COLO829 (cell line): ENCODE results near the gene SH2D4B.
"Not testable (repeated sequence)": the region's sequence is repeated elsewhere in the genome, so short reads cannot be mapped to it uniquely, and the experiment has no call there.

Experiments used
- DNase-seq: peaks from one replicate; pipeline ENCODE4 v3.0.0; 2012; ENCODE audit warnings: low spot score

SH2D4B gene

GRCh38 chr10:80526218-80526617, 11.5 kb upstream of the SH2D4B start:
- DNase-seq, result no peak

DNA sequence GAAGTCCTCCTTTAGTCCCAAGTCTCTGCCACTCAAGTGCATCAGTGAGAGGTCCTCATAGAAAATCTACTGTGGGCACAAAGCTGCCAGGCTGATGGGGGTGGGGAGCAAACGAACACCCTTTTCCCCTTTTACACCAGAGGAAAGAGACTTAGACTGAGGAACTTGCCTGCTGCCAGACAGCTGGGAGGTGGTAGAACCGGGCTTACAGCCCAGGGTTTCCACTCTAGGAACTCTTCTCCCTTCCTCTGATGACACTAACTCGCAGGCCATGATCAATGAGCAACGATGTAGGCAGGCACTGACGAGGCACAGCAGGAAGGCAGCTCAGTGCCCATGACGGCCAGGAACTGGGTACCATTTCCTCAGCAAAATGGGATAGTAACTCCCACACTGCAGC, 11.0 kb upstream of the SH2D4B start:
- no peak for DNase-seq

DNA sequence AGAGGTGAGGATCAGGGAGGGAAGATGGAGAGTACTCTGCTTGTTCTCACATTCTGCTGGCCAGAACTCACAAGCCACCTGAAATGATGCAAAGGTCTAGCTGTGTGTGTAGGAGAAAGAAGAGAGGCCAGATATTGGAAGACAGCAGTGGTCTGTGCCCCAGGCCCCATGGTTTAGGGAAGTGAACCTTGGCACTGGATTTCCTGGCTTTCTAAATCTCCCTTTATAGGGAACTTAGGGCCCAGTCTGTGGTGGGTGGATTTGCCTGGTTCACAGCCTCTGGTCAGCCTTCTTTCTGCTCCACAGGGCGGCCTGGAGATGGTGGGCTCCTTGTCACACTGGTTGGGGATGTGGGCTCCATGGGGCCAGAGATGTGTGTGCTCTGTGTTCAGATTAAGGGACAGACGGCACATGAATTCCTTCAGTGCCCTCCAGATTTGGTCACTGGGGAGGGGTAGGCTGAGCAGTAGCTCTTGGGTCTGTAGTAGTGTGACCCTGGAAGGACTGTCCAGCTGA, 9.5 kb upstream of the SH2D4B start:
- DNase-seq, result no peak

DNA sequence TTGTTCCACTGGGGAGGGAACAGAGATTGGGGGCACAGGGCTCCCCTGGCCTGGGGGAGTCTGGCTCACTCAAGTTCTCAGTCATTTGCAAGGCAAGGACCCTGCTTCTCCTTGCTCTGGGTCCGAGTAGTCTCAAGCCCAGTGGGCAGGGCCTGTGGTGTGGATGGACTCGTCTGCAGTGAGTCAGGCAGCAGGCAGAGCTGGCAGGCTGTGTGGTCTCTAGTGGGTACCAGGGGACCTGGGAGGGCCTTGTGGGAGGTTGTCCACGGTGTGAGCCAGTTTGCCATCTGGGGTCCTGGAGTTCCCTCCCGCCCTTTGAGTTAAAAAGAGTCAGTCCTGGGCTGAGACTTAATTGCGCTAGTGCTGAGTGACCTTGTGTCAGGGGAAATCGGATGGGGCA, 8.8 kb upstream of the SH2D4B start:
- DNase-seq, result no peak

GRCh38 chr10:80529604-80530003, 8.1 kb upstream of the SH2D4B start:
- DNase-seq, result no peak

DNA sequence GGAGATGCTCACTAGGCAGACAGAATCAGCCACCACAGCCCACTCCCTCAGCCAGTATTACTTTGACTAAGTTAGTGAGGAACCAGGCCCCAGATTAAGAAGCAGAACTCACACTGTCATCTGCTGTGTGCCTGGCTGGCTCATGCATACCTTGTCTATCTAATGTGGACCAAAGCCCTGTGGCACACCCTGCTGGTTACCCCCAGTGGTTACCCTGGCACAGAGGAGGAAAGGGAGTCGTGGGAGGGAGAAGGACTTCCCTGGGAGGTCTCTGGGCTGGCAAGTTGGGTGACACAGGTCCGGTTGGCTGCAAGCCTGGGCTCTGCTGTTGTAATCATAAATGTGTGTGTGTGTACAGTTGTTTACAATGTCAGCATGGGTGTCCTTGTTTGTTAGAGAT, 7.5 kb upstream of the SH2D4B start:
- no peak for DNase-seq

GRCh38 chr10:80530816-80531215, 6.9 kb upstream of the SH2D4B start:
- DNase-seq, result no peak

DNA sequence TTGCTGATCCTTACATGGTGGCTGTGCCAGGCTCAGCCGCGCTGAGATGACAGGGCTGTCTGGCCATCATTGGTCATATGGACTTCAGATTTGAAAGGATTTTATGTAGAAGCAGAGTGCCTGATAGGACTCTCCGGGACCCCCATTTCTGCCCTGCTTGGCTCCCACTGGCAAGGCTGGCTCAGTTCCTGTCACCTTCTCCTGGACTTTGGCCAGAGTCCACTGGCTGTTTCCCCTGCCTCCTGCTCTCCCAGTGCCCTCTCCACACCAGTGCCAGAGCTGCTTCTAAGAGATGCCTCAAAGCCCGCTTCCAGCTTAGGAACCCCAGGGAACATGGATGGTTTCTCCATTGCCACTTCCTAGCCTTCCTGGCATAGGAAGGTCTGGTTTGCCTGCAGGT, 5.1 kb upstream of the SH2D4B start:
- DNase-seq, result no peak

DNA sequence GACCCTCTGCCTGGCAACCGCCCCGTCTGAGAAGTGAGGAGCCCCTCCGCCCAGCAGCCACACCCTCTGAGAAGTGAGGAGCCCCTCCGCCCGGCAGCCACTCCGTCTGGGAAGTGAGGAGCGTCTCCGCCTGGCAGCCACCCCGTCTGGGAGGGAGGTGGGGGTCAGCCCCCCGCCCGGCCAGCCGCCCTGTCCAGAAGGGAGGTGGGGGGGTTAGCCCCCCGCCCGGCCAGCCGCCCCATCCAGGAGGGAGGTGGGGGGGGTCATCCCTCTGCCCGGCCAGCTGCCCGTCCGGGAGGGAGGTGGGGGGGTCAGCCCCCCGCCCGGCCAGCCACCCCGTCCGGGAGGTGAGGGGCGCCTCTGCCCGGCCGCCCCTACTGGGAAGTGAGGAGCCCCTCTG, 3.6 kb upstream of the SH2D4B start:
- not testable (repeated sequence) for DNase-seq

DNA sequence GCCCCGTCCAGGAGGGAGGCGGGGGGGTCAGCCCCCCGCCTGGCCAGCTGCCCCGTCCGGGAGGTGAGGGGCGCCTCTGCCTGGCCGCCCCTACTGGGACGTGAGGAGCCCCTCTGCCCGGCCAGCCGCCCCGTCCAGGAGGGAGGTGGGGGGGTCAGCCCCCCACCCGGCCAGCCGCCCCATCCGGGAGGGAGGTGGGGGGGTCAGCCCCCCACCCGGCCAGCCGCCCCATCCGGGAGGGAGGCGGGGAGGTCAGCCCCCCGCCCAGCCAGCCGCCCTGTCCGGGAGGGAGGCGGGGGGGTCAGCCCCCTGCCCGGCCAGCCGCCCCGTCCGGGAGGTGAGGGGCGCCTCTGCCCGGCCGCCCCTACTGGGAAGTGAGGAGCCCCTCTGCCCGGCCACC, 3.1 kb upstream of the SH2D4B start:
- DNase-seq, result not testable (repeated sequence)

DNA sequence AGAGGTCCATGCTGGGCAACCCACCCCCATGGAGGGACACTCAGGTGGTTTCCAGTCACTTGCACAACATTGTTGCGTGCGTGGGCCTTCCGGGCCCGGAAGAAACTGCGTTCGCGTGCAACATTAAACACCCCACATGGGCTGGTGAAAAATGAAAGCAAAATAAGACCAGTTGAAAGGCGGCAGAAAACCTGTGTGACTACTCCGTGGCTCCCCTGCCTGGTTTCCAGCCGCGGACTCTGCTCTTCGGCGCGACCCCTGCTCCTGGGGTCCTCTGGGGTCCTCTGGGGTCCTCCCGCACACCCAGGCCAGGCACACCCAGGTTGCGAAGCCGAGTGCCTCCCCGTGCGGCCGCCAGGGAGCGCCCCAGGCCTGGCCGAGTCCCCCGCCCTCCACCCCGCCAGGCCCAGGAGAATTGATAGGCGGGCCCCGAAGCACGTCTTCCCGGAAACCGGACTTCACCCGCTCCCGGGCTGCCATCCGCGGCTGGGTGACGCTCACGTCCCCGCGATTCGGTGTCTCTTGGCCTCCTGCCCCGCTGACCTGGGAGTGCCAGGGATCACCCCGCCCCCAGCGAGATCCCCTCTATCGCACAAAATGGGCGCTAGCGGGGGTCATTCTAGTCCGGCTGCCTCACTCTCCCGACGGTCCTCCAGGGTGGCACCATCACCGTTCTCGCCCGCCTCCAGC, 1.9 kb upstream of the SH2D4B start:
- DNase-seq, result peak; percentile 58

DNA sequence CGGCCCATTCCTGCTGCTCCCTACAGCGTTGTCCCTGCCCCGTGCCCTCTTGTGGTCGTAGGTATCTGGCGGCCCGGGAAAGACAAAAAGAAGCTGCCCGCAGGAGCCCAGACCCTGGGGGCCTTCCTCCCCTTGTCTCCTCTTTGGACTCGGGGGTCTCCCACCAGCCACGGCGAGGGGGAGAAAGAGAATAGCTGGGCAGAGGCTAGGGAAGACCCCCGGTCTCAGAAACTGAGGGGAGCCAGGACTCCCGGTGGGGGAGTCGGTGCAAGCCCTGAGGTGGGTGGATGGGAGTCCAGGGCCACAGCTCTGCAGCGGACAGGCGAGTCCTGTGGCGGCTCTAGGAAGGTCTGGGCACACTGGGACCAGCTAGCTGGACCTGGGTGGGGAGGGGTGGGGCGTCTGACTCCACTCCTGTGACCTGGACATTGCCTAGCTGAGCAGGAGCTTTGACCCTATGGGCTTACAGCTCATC, 1.3 kb upstream of the SH2D4B start:
- DNase-seq, result no peak

GRCh38 chr10:80537086-80537735, 491 bp upstream of the SH2D4B start:
- DNase-seq, result no peak

DNA sequence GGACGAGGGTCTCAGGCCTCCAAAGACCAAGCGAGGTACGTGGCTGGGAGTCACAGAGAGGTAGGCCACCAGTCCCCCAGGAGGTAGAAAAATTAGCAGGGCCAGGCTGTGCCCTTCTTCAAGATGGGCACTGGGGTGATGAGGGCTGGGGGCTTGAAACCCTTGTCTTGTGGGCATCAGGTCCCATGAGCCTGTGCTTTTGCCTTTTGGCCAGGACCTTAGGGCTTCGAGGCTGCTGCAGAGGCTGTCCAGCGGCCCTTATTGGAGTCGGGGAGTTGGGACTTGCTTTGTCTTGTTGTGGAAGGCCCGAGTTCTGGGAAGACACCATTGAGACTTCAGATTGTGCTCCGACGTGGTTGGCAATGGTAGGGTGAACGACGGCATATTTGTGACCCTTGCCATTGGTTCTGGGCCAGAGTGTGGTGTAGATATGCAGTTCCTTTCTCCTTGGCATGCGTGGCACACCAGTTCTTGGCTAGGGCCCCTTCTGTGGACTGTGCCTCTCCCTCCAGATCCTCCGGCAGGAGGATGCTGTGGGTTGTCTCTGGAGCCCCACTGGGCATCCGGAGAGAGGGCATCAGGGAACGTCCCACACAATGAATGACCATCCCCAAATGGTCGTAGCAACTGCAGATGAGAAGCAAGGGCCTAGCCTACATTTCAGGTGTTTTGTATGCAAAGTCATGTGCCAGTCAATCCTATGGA, 931 bp downstream of the SH2D4B start:
- DNase-seq, result no peak

- no peak for DNase-seq
Observed at GRCh38 chr10:80539421-80540031, 1.8 kb downstream of the SH2D4B start.

DNA sequence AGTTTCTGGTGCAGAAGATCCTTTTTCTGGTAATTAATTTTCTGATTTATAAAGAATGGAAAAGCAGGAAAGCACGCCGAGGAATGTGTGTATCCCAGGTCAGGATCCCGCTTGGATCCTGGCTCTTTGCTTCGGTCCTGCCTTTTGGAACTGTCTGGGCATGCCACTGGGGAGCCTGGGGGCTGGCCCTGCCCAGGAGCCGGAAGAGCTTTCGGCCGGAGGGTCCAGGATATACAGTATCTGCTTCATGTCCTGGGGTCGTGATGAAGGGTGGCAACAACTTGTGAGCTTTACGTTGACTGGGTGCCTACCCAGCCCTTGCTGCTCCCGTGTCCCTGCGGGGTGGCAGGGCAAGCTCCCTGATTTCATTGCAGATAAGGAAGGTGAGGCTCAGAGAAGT, 2.4 kb downstream of the SH2D4B start:
- no peak for DNase-seq

DNA sequence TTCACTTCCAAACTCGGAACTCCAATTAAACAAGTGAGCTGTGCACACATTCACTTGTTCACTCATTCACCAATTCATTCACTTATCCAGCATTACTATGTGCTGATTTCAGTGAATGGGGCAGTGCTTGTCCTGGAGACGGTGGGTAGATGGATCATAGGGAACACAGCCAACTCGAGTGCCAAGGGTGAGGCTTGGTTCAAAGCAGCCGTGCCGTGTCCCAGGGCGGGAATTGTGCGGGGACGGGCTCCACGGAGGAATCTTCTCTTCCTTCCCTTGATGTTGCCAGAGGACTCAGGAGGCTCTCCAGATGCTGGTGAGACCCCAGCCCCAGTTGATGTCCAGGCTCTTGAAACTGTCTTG, 2.9 kb downstream of the SH2D4B start:
- no peak for DNase-seq

GRCh38 chr10:80540981-80541750, 3.5 kb downstream of the SH2D4B start:
- DNase-seq, result no peak

DNA sequence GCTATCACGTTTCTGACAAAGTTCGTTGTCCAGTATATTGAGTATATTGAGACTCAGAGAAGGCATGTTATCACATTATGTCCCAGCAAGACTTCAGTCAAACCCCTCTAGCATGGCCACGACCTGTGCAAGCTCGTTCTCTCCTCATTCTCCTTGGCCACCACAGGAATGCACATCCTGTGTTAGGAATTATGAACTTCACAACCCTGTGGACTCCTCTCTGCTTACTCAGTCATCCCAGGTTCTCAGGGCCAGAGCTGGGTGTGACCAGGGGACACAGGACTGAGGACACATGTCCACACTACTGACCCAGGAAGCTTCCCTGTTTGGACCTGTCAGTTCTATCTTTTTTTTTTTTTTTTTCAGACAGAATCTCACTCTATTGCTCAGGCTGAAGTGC, 4.4 kb downstream of the SH2D4B start:
- no peak for DNase-seq

GRCh38 chr10:80542652-80543318, 5.1 kb downstream of the SH2D4B start:
- no peak for DNase-seq

DNA sequence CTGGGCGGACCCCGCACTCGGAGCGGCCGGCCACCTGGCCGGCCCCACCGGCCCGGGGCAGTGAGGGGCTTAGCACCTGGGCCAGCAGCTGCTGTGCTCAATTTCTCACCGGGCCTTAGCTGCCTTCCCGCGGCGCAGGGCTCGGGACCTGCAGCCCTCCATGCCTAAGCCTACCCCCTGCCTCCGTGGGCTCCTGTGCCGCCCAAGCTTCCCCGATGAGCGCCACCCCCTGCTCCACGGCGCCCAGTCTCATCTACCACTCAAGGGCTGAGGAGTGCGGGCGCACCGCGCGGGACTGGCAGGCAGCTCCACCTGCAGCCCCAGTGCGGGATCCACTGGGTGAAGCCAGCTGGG, 5.6 kb downstream of the SH2D4B start:
- DNase-seq, result not testable (repeated sequence)
